Stomach (tissue), 9 donors: ENCODE data around the gene CCNG2. TPM values are rescaled to one million over a fixed set of nuclear protein-coding genes. Genes with fewer than 3 reads are reported as not detected.

Source experiments
- DNase-seq, 2 donors: peaks; one replicate each; pipeline versions ENCODE4 v3.0.0 to v3.0.0-alpha.2; 2013 to 2019
- H3K27ac ChIP-seq, 5 donors: fragments of 200-600 bp in 4 of 5; sonication (generic) in 4 of 5; one replicate each; pipeline ENCODE4 v1.5.1; 2013 to 2019; ENCODE audit warnings: mild to moderate bottlenecking in 1 of 5, moderate library complexity in 1 of 5
- H3K27me3 ChIP-seq, 3 donors: fragments of 200-600 bp; sonication (generic); one replicate each; pipeline ENCODE4 v1.5.1; 2017 to 2019; ENCODE audit warnings: mixed run types in 1 of 3
- H3K36me3 ChIP-seq, 4 donors: fragments of 200-600 bp; sonication (generic); 1 replicate in 3 of 4; 2 replicates in 1 of 4; pipeline ENCODE4 v1.5.1; 2016 to 2019
- H3K4me1 ChIP-seq, 4 donors: fragments of 200-600 bp; sonication (generic); one replicate each; pipeline ENCODE4 v1.5.1; 2016 to 2019
- H3K4me3 ChIP-seq, 4 donors: fragments of 200-600 bp; sonication (generic) in 3 of 4; one replicate each; pipeline ENCODE4 v1.5.1; 2016 to 2019; ENCODE audit warnings: mild to moderate bottlenecking in 1 of 4
- H3K9me3 ChIP-seq, 4 donors: fragments of 200-600 bp; sonication (generic); one replicate each; pipeline ENCODE4 v1.5.1; 2016 to 2019
- CTCF ChIP-seq, 7 experiments: fragments of 450-650 bp in 4 of 7; fragments of 200-600 bp in 3 of 7; sonication (generic) in 3 of 7; IDR thresholded peaks; one replicate each; pipeline ENCODE4 v1.5.1; 2016 to 2019; ENCODE audit warnings: antibody characterized with exemption in 7 of 7, control low read depth in 2 of 7, mild to moderate bottlenecking in 1 of 7
- EP300 ChIP-seq: sonication (generic); formaldehyde crosslinking; IDR thresholded peaks from one replicate; pipeline ENCODE4 v1.6.1; 2017; ENCODE audit warnings: antibody characterized with exemption
- POLR2A ChIP-seq, 4 donors: fragments of 450-650 bp; IDR thresholded peaks; one replicate each; pipeline ENCODE4 v1.6.1; 2016; ENCODE audit warnings: antibody characterized with exemption in 4 of 4, control low read depth in 2 of 4, mild to moderate bottlenecking in 1 of 4, moderate library complexity in 1 of 4
- POLR2AphosphoS5 ChIP-seq, 3 donors: sonication (generic); formaldehyde crosslinking; IDR thresholded peaks; one replicate each; pipeline ENCODE4 v1.6.1; 2016; ENCODE audit warnings: antibody characterized with exemption in 3 of 3
- WGBS, 5 donors: extraction: QIAGEN DNeasy Blood & Tissue Kit in 3 of 5; methylation state at CpG; one replicate each; pipeline versions ENCODE4 v1.1.5 to v1.1.7; 2013 to 2018; 5-methylcytosine and 5-hydroxymethylcytosine counted together
- intact Hi-C: fragments of 100-400 bp; cut with DNase I; formaldehyde crosslinking; loops from one replicate; pipeline ENCODE4 v1.15.1; 2023; ENCODE audit warnings: low total_unique reads
- polyA plus RNA-seq, 3 donors: library from polyadenylated mRNA; stranded (reverse); fragments of 200-250 nt; gene quantifications; one replicate each; pipeline ENCODE4 v1.2.3, GENCODE V29; 2013
- total RNA-seq, 5 donors: library from RNA; depleted of rRNA; stranded (reverse); fragments of >200 nt; gene quantifications; one replicate each; pipeline versions ENCODE4 v1.1.0 to v1.2.3, GENCODE V29; 2014 to 2016
- donor health status: healthy with polysubstance abuse.
- donor health status: Bipolar disorder and iron deficiency.
- donor health status: healthy.

Gene CCNG2
- total and polyA plus RNA-seq, 8 donors = 1.2 to 62.8 (median 18.4) TPM

DNA sequence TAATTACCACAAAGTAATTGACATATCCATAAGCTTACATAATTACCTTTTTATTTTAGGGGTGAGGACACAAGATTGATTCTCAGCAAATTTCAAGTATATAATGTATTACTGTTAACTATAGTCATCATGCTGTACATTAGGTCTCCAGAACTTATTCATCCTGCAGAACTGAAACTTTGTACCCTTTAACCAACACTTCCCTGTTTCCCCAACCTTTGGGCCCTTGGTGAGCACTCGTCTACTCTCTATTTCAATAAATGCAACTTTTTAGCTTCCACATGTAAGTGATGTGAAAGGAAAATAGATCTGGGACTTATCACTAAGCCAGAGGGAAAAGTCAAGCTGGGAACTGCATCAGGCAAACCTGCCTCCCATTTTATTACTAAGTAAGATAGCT lies 33.6 kb upstream of the CCNG2 start:
- intact Hi-C loops = no loop called here
- WGBS, 5 donors = 75 to 80% (median 76%) methylated on average over 1 of the region's 1 CpG

GRCh38 chr4:77124576-77124975 lies 32.4 kb upstream of the CCNG2 start:
- TF ChIP-seq POLR2AphosphoS5 (IDR thresholded peaks at IDR 0.05) = no peak
- TF ChIP-seq CTCF (IDR thresholded peaks at IDR 0.05) = no peak
- no peak for TF ChIP-seq POLR2A (IDR thresholded peaks at IDR 0.05)
- TF ChIP-seq EP300 = no peak
- H3K27me3 ChIP-seq = peaks cover 0 to 5% (median 0%) of the 10 kb centered on the region in 3 donors
- H3K4me1 ChIP-seq = no peaks in the 10 kb centered on the region
- no peaks in the 10 kb centered on the region for H3K9me3 ChIP-seq
- no peak overlapping the region for H3K27ac ChIP-seq
- 56 to 92% (median 60%) methylated on average over 3 of the region's 3 CpGs for WGBS, 5 donors
- H3K36me3 ChIP-seq = no peaks in the 10 kb centered on the region
- DNase-seq = no peak
- intact Hi-C loops = no loop called here
- H3K4me3 ChIP-seq = no peak overlapping the region

More for the DNA sequence above, 33.6 kb upstream of the CCNG2 start:
- H3K27ac ChIP-seq = no peak overlapping the region
- DNase-seq = no peak
- no peaks in the 10 kb centered on the region for H3K36me3 ChIP-seq
- TF ChIP-seq EP300 (no peak), POLR2AphosphoS5 (IDR thresholded peaks at IDR 0.05) (no peak), POLR2A (IDR thresholded peaks at IDR 0.05) (no peak), CTCF (IDR thresholded peaks at IDR 0.05) (no peak)
- no peaks in the 10 kb centered on the region for H3K4me1 ChIP-seq
- H3K4me3 ChIP-seq = no peak overlapping the region
- no peaks in the 10 kb centered on the region for H3K9me3 ChIP-seq
- peaks cover 0 to 5% (median 0%) of the 10 kb centered on the region in 3 donors for H3K27me3 ChIP-seq

DNA sequence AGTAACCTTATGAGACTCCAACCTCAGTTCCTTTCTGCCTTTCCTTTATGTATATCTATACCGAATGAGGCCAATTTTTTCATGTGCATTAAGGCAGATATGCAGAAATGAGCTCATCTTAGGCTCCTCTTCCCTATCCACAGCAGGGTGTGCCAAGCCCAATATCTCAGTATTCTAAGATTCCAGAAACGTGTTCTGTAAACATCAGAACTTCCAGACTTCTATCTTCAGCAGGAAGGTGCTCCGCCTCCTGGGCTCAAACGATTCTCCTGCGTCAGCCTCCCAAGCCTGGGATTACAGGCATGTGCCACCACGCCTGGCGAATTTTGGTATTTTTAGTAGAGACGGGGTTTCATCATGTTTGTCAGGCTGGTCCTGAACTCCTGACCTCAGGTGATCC lies 31.0 kb upstream of the CCNG2 start:
- intact Hi-C loops = no loop called here
- Histone ChIP-seq H3K9me3 (no peaks in the 10 kb centered on the region), H3K4me1 (no peaks in the 10 kb centered on the region), H3K27me3 (peaks cover 0 to 5% (median 0%) of the 10 kb centered on the region in 3 donors), H3K36me3 (no peaks in the 10 kb centered on the region), H3K27ac (no peak overlapping the region), H3K4me3 (no peak overlapping the region)
- 52 to 68% (median 62%) methylated on average over 8 of the region's 8 CpGs for WGBS, 5 donors
- no peak for TF ChIP-seq EP300
- TF ChIP-seq CTCF (IDR thresholded peaks at IDR 0.05) = no peak
- no peak for TF ChIP-seq POLR2AphosphoS5 (IDR thresholded peaks at IDR 0.05)
- TF ChIP-seq POLR2A (IDR thresholded peaks at IDR 0.05) = no peak
- DNase-seq = no peak

GRCh38 chr4:77126809-77127208 lies 30.2 kb upstream of the CCNG2 start:
- DNase-seq = no peak
- Histone ChIP-seq H3K27ac (peak overlapping the region in 2 of 5 donors; percentile 51 to 56), H3K36me3 (no peaks in the 10 kb centered on the region), H3K9me3 (no peaks in the 10 kb centered on the region), H3K4me1 (no peaks in the 10 kb centered on the region), H3K4me3 (no peak overlapping the region), H3K27me3 (peaks cover 0 to under 1% (median 0%) of the 10 kb centered on the region in 3 donors)
- intact Hi-C loops = no loop called here
- 73 to 90% (median 85%) methylated on average over 2 of the region's 2 CpGs for WGBS, 5 donors
- TF ChIP-seq POLR2AphosphoS5 (IDR thresholded peaks at IDR 0.05) (no peak), EP300 (no peak), CTCF (IDR thresholded peaks at IDR 0.05) (no peak), POLR2A (IDR thresholded peaks at IDR 0.05) (no peak)
